Embryonic facial prominence (tissue), 1 donor: ENCODE data around the gene RALY.
A peak's percentile ranks its signal among the peaks of the same experiment; 100 is the strongest.
"Not testable (repeated sequence)": the region's sequence is repeated elsewhere in the genome, so short reads cannot be mapped to it uniquely, and the experiment has no call there.

ENCODE experiments used
- DNase-seq: peaks from one replicate; pipeline ENCODE4 v3.0.0-alpha.2; 2016; ENCODE audit errors: extremely low spot score

Gene RALY

GRCh38 chr20:34015401-34016335 lies 22.0 kb downstream of the RALY start:
- no peak for DNase-seq

GRCh38 chr20:34016736-34017135 lies 23.0 kb downstream of the RALY start:
- DNase-seq = no peak

- DNase-seq = no peak
These were observed 23.9 kb downstream of the RALY start for GRCh38 chr20:34017610-34018009.

GRCh38 chr20:34018166-34018565 lies 24.5 kb downstream of the RALY start:
- no peak for DNase-seq

GRCh38 chr20:34022151-34022838 lies 28.6 kb downstream of the RALY start:
- no peak for DNase-seq

GRCh38 chr20:34022839-34023234 lies 29.1 kb downstream of the RALY start:
- DNase-seq = no peak

GRCh38 chr20:34023937-34024722 lies 30.4 kb downstream of the RALY start:
- DNase-seq = no peak

- no peak for DNase-seq
These were observed 31.1 kb downstream of the RALY start for GRCh38 chr20:34024723-34025351.

- DNase-seq = not testable (repeated sequence)
These were observed 34.3 kb downstream of the RALY start for GRCh38 chr20:34028013-34028412.

GRCh38 chr20:34029415-34029814 lies 35.7 kb downstream of the RALY start:
- DNase-seq = no peak

- no peak for DNase-seq
These were observed 36.7 kb downstream of the RALY start for GRCh38 chr20:34030456-34030855.

- DNase-seq = no peak
These were observed 40.2 kb downstream of the RALY start for GRCh38 chr20:34033903-34034302.

- no peak for DNase-seq
These were observed 43.4 kb downstream of the RALY start for GRCh38 chr20:34037121-34037520.

- peak; percentile 36 for DNase-seq
These were observed 44.1 kb downstream of the RALY start for GRCh38 chr20:34037767-34038166.

- DNase-seq = no peak
These were observed 46.7 kb downstream of the RALY start for GRCh38 chr20:34040300-34040995.

GRCh38 chr20:34041226-34041625 lies 47.5 kb downstream of the RALY start:
- DNase-seq = no peak

- no peak for DNase-seq
These were observed 48.6 kb downstream of the RALY start for GRCh38 chr20:34042262-34042661.

GRCh38 chr20:34043025-34043424 lies 49.3 kb downstream of the RALY start:
- DNase-seq = no peak

GRCh38 chr20:34045294-34045693 lies 51.6 kb downstream of the RALY start:
- DNase-seq = no peak

- DNase-seq = no peak
These were observed 52.4 kb downstream of the RALY start for GRCh38 chr20:34045930-34046725.
